ENCODE measurements around the gene ATP6V0B. TPM values are rescaled to one million over a fixed set of nuclear protein-coding genes. Genes with fewer than 3 reads are reported as not detected.
A peak's percentile ranks its signal among the peaks of the same experiment; 100 is the strongest.

Gene ATP6V0B
- total and polyA plus RNA-seq, 2 of the 13 experiments (the other 11 are each of a cell fraction or from before 2014, with no cell fraction given): 157 to 161 TPM

DNA sequence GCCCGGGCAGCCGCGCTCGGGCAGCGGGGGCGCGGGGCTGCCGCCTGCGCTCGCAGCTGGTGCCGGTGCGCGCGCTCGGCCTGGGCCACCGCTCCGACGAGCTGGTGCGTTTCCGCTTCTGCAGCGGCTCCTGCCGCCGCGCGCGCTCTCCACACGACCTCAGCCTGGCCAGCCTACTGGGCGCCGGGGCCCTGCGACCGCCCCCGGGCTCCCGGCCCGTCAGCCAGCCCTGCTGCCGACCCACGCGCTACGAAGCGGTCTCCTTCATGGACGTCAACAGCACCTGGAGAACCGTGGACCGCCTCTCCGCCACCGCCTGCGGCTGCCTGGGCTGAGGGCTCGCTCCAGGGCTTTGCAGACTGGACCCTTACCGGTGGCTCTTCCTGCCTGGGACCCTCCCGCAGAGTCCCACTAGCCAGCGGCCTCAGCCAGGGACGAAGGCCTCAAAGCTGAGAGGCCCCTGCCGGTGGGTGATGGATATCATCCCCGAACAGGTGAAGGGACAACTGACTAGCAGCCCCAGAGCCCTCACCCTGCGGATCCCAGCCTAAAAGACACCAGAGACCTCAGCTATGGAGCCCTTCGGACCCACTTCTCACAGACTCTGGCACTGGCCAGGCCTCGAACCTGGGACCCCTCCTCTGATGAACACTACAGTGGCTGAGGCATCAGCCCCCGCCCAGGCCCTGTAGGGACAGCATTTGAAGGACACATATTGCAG lies 38.2 kb upstream of the ATP6V0B start (continued):
- TF ChIP-seq HMG20A (CRISPR knock-in tag; IDR thresholded peaks at IDR 0.05; ENCODE audit: borderline replicate concordance) (no peak), AHR (CRISPR knock-in tag; IDR thresholded peaks at IDR 0.05) (peak; percentile 68; the same call in 1 of the 2 replicates), ZSCAN20 (CRISPR knock-in tag; IDR thresholded peaks at IDR 0.05; ENCODE audit: borderline replicate concordance) (peak; percentile 71; the same call in 1 of the 2 replicates), ERF (CRISPR knock-in tag; IDR thresholded peaks at IDR 0.05) (no peak), PAWR (CRISPR knock-in tag; IDR thresholded peaks at IDR 0.05; ENCODE audit: borderline replicate concordance) (no peak), ZNF224 (CRISPR knock-in tag; IDR thresholded peaks at IDR 0.05) (peak; percentile 87), NFKB2 (CRISPR knock-in tag; IDR thresholded peaks at IDR 0.05; ENCODE audit: borderline replicate concordance) (peak; percentile 66; the same call in 1 of the 2 replicates), E2F1 (CRISPR knock-in tag; IDR thresholded peaks at IDR 0.05) (peak; percentile 50; the same call in 1 of the 2 replicates), RNF2 (conservative IDR thresholded peaks at IDR 0.05; ENCODE audit: low read depth) (peak; percentile 70; the same call in 1 of the 2 replicates), HNRNPLL (IDR thresholded peaks at IDR 0.05; ENCODE audit: low read depth, low read length, poor library complexity, severe bottlenecking) (peak; percentile 61), ARID4A (CRISPR knock-in tag; IDR thresholded peaks at IDR 0.05; ENCODE audit: borderline replicate concordance) (peak; percentile 52)
- TF ChIP-seq, protein P1, sequence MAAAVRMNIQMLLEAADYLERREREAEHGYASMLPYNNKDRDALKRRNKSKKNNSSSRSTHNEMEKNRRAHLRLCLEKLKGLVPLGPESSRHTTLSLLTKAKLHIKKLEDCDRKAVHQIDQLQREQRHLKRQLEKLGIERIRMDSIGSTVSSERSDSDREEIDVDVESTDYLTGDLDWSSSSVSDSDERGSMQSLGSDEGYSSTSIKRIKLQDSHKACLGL (CRISPR knock-in tag; IDR thresholded peaks at IDR 0.05): peak; percentile 48; the same call in 1 of the 2 replicates
- TF ChIP-seq, protein P2, sequence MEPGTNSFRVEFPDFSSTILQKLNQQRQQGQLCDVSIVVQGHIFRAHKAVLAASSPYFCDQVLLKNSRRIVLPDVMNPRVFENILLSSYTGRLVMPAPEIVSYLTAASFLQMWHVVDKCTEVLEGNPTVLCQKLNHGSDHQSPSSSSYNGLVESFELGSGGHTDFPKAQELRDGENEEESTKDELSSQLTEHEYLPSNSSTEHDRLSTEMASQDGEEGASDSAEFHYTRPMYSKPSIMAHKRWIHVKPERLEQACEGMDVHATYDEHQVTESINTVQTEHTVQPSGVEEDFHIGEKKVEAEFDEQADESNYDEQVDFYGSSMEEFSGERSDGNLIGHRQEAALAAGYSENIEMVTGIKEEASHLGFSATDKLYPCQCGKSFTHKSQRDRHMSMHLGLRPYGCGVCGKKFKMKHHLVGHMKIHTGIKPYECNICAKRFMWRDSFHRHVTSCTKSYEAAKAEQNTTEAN (CRISPR knock-in tag; conservative IDR thresholded peaks at IDR 0.05): peak; percentile 51; the same call in 1 of the 2 replicates
- TF ChIP-seq, protein P3, sequence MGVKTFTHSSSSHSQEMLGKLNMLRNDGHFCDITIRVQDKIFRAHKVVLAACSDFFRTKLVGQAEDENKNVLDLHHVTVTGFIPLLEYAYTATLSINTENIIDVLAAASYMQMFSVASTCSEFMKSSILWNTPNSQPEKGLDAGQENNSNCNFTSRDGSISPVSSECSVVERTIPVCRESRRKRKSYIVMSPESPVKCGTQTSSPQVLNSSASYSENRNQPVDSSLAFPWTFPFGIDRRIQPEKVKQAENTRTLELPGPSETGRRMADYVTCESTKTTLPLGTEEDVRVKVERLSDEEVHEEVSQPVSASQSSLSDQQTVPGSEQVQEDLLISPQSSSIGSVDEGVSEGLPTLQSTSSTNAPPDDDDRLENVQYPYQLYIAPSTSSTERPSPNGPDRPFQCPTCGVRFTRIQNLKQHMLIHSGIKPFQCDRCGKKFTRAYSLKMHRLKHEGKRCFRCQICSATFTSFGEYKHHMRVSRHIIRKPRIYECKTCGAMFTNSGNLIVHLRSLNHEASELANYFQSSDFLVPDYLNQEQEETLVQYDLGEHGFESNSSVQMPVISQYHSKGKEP (CRISPR knock-in tag; IDR thresholded peaks at IDR 0.05): no peak
- TF ChIP-seq, protein P4, sequence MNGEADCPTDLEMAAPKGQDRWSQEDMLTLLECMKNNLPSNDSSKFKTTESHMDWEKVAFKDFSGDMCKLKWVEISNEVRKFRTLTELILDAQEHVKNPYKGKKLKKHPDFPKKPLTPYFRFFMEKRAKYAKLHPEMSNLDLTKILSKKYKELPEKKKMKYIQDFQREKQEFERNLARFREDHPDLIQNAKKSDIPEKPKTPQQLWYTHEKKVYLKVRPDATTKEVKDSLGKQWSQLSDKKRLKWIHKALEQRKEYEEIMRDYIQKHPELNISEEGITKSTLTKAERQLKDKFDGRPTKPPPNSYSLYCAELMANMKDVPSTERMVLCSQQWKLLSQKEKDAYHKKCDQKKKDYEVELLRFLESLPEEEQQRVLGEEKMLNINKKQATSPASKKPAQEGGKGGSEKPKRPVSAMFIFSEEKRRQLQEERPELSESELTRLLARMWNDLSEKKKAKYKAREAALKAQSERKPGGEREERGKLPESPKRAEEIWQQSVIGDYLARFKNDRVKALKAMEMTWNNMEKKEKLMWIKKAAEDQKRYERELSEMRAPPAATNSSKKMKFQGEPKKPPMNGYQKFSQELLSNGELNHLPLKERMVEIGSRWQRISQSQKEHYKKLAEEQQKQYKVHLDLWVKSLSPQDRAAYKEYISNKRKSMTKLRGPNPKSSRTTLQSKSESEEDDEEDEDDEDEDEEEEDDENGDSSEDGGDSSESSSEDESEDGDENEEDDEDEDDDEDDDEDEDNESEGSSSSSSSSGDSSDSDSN (CRISPR knock-in tag; IDR thresholded peaks at IDR 0.05): peak; percentile 91

All from HepG2 (cell line).